H9 (cell line): Measurements from ENCODE around the gene AASS. TPM values are rescaled to one million over a fixed set of nuclear protein-coding genes. Genes with fewer than 3 reads are reported as not detected.

ENCODE experiments used
- DNase-seq: peaks from one replicate; pipeline ENCODE4 v3.0.0-alpha.2; 2017
- H2AFZ ChIP-seq: one replicate; pipeline ENCODE4 v1.6.1; 2013; ENCODE audit warnings: mild to moderate bottlenecking, low read length, control low read depth, moderate library complexity
- H2AK5ac ChIP-seq: 2 replicates; pipeline ENCODE4 v1.6.1; 2013; ENCODE audit warnings: low read length, control low read depth, mixed read lengths; ENCODE audit not compliant: insufficient read length
- H2BK120ac ChIP-seq: one replicate; pipeline ENCODE4 v1.6.1; 2013; ENCODE audit warnings: low read depth, mild to moderate bottlenecking, low read length, control low read depth, inconsistent platforms; ENCODE audit not compliant: poor library complexity, severe bottlenecking
- H2BK12ac ChIP-seq: 2 replicates; pipeline ENCODE4 v1.6.1; 2013; ENCODE audit warnings: low read length, control low read depth, mixed read lengths, low read depth; ENCODE audit not compliant: insufficient read length
- H2BK15ac ChIP-seq: 2 replicates; pipeline ENCODE4 v1.6.1; 2013; ENCODE audit warnings: low read depth, low read length, control low read depth
- H2BK20ac ChIP-seq: one replicate; pipeline ENCODE4 v1.6.1; 2013; ENCODE audit warnings: low read depth, mild to moderate bottlenecking, low read length, control low read depth, inconsistent platforms; ENCODE audit not compliant: poor library complexity, severe bottlenecking
- H2BK5ac ChIP-seq: 2 replicates; pipeline ENCODE4 v1.6.1; 2013; ENCODE audit warnings: low read length, control low read depth, mixed read lengths; ENCODE audit not compliant: insufficient read length
- H3K14ac ChIP-seq: 2 replicates; pipeline ENCODE4 v1.6.1; 2013; ENCODE audit warnings: low read length, control low read depth; ENCODE audit not compliant: insufficient read depth
- H3K18ac ChIP-seq: 2 replicates; pipeline ENCODE4 v1.6.1; 2013; ENCODE audit warnings: low read depth, mild to moderate bottlenecking, mixed read lengths, low read length, control low read depth; ENCODE audit not compliant: insufficient read length
- H3K23ac ChIP-seq: 2 replicates; pipeline ENCODE4 v1.6.1; 2013; ENCODE audit warnings: low read length, control low read depth, mixed read lengths, low read depth; ENCODE audit not compliant: insufficient read length
- H3K23me2 ChIP-seq: 2 replicates; pipeline ENCODE4 v1.6.1; 2013; ENCODE audit warnings: low read depth, mild to moderate bottlenecking, mixed read lengths, low read length, control low read depth; ENCODE audit not compliant: insufficient read length, poor library complexity, severe bottlenecking
- H3K27ac ChIP-seq: 2 replicates; pipeline ENCODE4 v1.5.1; 2013; ENCODE audit warnings: low read length, control low read depth, mixed read lengths, low read depth; ENCODE audit not compliant: insufficient read length
- H3K27me3 ChIP-seq: 2 replicates; pipeline ENCODE4 v1.6.1; 2013; ENCODE audit warnings: low read length, control low read depth, inconsistent platforms; ENCODE audit not compliant: insufficient read depth
- H3K4ac ChIP-seq: 2 replicates; pipeline ENCODE4 v1.6.1; 2013; ENCODE audit warnings: low read depth, mild to moderate bottlenecking, control low read depth, inconsistent platforms, low read length, moderate library complexity
- H3K4me1 ChIP-seq: 2 replicates; pipeline ENCODE4 v1.6.1; 2013; ENCODE audit warnings: low read length, control low read depth, inconsistent platforms; ENCODE audit not compliant: insufficient read depth
- H3K4me2 ChIP-seq: 2 replicates; pipeline ENCODE4 v1.6.1; 2013; ENCODE audit warnings: low read length, control low read depth, mixed read lengths; ENCODE audit not compliant: insufficient read length, insufficient read depth
- H3K56ac ChIP-seq: 2 replicates; pipeline ENCODE4 v1.6.1; 2013; ENCODE audit warnings: low read depth, mild to moderate bottlenecking, mixed read lengths, low read length, control low read depth; ENCODE audit not compliant: insufficient read length
- H3K79me1 ChIP-seq: 2 replicates; pipeline ENCODE4 v1.6.1; 2013; ENCODE audit warnings: low read depth, mild to moderate bottlenecking, moderate library complexity, low read length, control low read depth, inconsistent platforms; ENCODE audit not compliant: insufficient read depth, poor library complexity, severe bottlenecking
- H3K79me2 ChIP-seq: 2 replicates; pipeline ENCODE4 v1.6.1; 2013; ENCODE audit warnings: low read length, control low read depth, inconsistent platforms; ENCODE audit not compliant: insufficient read depth
- H3K9ac ChIP-seq: 2 replicates; pipeline ENCODE4 v1.6.1; 2013; ENCODE audit warnings: low read length, control low read depth, mixed read lengths; ENCODE audit not compliant: insufficient read length; ENCODE audit errors: extremely low read depth
- H3K9me3 ChIP-seq: one replicate; pipeline ENCODE4 v1.6.1; 2013; ENCODE audit warnings: low read depth, low read length, inconsistent platforms; ENCODE audit not compliant: control insufficient read depth
- H3T11ph ChIP-seq: one replicate; pipeline ENCODE4 v1.6.1; 2013; ENCODE audit warnings: mild to moderate bottlenecking, low read length, control low read depth, inconsistent platforms
- H4K20me1 ChIP-seq: one replicate; pipeline ENCODE4 v1.6.1; 2013; ENCODE audit not compliant: control insufficient read depth, insufficient read length, insufficient read depth
- H4K5ac ChIP-seq: 2 replicates; pipeline ENCODE4 v1.6.1; 2013; ENCODE audit warnings: low read depth, mild to moderate bottlenecking, mixed read lengths, low read length, control low read depth; ENCODE audit not compliant: insufficient read length
- H4K8ac ChIP-seq: replicated peaks from 2 replicates; pipeline ENCODE4 v1.6.1; 2013; ENCODE audit warnings: low read length, control low read depth, mixed read lengths, low read depth; ENCODE audit not compliant: insufficient read length
- H4K91ac ChIP-seq: 2 replicates; pipeline ENCODE4 v1.6.1; 2013; ENCODE audit warnings: low read depth, mild to moderate bottlenecking, moderate library complexity, mixed read lengths, low read length, control low read depth; ENCODE audit not compliant: insufficient read length
- H3K27ac Mint-ChIP-seq, 3 experiments: 2 replicates in 2 of 3; 3 replicates in 1 of 3; pipeline ENCODE4 v1.8.0; 2020 to 2021; ENCODE audit warnings: mixed read lengths in 3 of 3, mild to moderate bottlenecking in 1 of 3, moderate library complexity in 1 of 3
- H3K27me3 Mint-ChIP-seq: 2 replicates; pipeline ENCODE4 v1.8.0; 2021; ENCODE audit warnings: low read depth, mild to moderate bottlenecking, moderate library complexity, mixed read lengths
- H3K36me3 Mint-ChIP-seq, 3 experiments: 2 replicates in 2 of 3; 3 replicates in 1 of 3; pipeline ENCODE4 v1.8.0; 2020 to 2021; ENCODE audit warnings: low read depth in 3 of 3, mixed read lengths in 3 of 3; ENCODE audit not compliant: insufficient read depth in 1 of 3
- H3K4me1 Mint-ChIP-seq, 2 experiments: 2 replicates each; pipeline ENCODE4 v1.8.0; 2020; ENCODE audit warnings: mixed read lengths in 2 of 2
- H3K4me3 Mint-ChIP-seq, 2 experiments: 2 replicates in 1 of 2; 3 replicates in 1 of 2; pipeline ENCODE4 v1.8.0; 2020 to 2021; ENCODE audit warnings: mild to moderate bottlenecking in 2 of 2, mixed read lengths in 2 of 2, moderate library complexity in 1 of 2
- H3K9me3 Mint-ChIP-seq, 2 experiments: 2 replicates in 1 of 2; 3 replicates in 1 of 2; pipeline ENCODE4 v1.8.0; 2020; ENCODE audit warnings: mild to moderate bottlenecking in 2 of 2, mixed read lengths in 2 of 2, moderate library complexity in 1 of 2
- CTCF ChIP-seq: fragments of 200-600 bp; sonication (generic); conservative IDR thresholded peaks from 3 replicates; pipeline ENCODE4 v1.8.0; 2021; ENCODE audit warnings: antibody characterized with exemption, mild to moderate bottlenecking
- WGBS: extraction: QIAGEN DNeasy Blood & Tissue Kit; methylation state at CpG from one replicate; pipeline ENCODE4 v1.1.7; 2013; ENCODE audit warnings: missing lambda C conversion rate, low lambda C conversion rate, mixed read lengths; ENCODE audit not compliant: insufficient read length; ENCODE audit errors: extremely low coverage; 5-methylcytosine and 5-hydroxymethylcytosine counted together
- total RNA-seq: library from RNA; stranded (reverse); gene quantifications from 2 replicates; pipeline ENCODE4 v1.2.1, GENCODE V29; 2021

AASS gene
- total RNA-seq, 1 experiment from 2014 or later: 398 TPM

DNA sequence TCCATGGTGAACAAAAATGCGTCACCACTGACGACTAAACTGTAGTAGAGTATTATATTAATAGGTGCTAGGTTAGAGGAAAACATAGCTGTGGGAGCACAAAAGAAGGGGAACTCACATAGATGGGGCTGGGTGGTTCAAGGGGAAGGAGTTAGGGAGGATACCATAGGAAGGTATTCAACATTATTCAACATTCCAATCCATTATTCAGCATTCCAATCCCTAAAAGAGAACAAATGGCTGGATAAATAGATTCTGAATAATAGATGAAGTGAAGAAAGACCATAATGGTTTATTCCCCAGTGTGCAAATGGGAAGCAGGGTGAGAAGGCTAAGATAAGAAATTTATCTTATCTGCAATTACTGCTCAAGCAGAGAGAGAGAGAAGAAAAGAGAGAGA is 61.4 kb downstream of the AASS start:
- Histone ChIP-seq H3K56ac (no peak overlapping the region), H3K79me1 (peaks cover 3% of the 10 kb centered on the region), H3K27me3 (no peaks in the 10 kb centered on the region), H2BK12ac (no peak overlapping the region), H3K23ac (no peak overlapping the region), H4K8ac (no peak overlapping the region), H2AK5ac (no peak overlapping the region), H4K20me1 (no peaks in the 10 kb centered on the region), H3K9me3 (no peaks in the 10 kb centered on the region), H3K18ac (no peak overlapping the region), H3K4me2 (no peak overlapping the region), H3K14ac (no peak overlapping the region), H3K23me2 (no peaks in the 10 kb centered on the region), H3K4me1 (peaks cover 6% of the 10 kb centered on the region), H3K79me2 (no peaks in the 10 kb centered on the region), H4K5ac (no peak overlapping the region), H2BK5ac (no peak overlapping the region), H2BK120ac (no peak overlapping the region), H2BK15ac (no peak overlapping the region), H3K27ac (no peak overlapping the region), H4K91ac (no peak overlapping the region), H2BK20ac (no peak overlapping the region), H3K9ac (no peak overlapping the region), H3T11ph (no peak overlapping the region), H2AFZ (no peak overlapping the region), H3K4ac (no peak overlapping the region)
- no CpG with 5 or more reads among the region's 2 CpGs for WGBS
- no peaks in the 10 kb centered on the region for H3K9me3 Mint-ChIP-seq
- H3K4me1 Mint-ChIP-seq: peaks cover 37 to 43% of the 10 kb centered on the region in 2 experiments
- H3K27me3 Mint-ChIP-seq: no peaks in the 10 kb centered on the region; the same call in 1 of the 2 replicates
- no peak overlapping the region for H3K4me3 Mint-ChIP-seq
- H3K27ac Mint-ChIP-seq: peak overlapping the region; percentile 20 to 86 (median 69); a peak in 6 of 7 replicates
- no peak for DNase-seq
- TF ChIP-seq CTCF: no peak
- H3K36me3 Mint-ChIP-seq: peaks cover 66 to 96% (median 95%) of the 10 kb centered on the region in 3 experiments
